ENCODE measurements around the gene TRPC4AP. TPM values are rescaled to one million over a fixed set of nuclear protein-coding genes. Genes with fewer than 3 reads are reported as not detected.

TRPC4AP gene
- total and polyA plus RNA-seq, 8 donors = 26.2 to 89.0 (median 52.4) TPM

DNA sequence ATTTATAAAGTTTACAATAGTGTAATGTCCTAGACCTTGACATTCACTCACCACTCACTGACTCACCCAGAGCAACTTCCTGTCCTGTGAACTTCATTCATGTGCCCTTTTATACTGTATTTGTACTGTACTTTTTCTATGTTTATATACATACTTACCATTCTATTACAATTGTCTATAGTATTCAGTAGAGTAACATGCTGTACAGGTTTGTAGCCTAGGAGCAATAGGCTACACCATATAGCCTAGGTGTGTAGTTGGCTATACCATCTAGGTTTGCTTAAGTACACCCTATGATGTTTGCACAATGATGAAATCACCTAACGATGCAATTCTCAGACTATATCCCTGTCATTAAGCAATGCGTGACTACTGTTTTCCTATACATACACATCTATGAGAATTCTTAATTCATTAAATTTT, 37.1 kb upstream of the TRPC4AP start:
- WGBS, 5 donors = 60 to 82% (median 66%) methylated on average over 2 of the region's 2 CpGs
- H3K36me3 ChIP-seq = peaks cover 68 to 100% (median 98%) of the 10 kb centered on the region in 4 donors

DNA sequence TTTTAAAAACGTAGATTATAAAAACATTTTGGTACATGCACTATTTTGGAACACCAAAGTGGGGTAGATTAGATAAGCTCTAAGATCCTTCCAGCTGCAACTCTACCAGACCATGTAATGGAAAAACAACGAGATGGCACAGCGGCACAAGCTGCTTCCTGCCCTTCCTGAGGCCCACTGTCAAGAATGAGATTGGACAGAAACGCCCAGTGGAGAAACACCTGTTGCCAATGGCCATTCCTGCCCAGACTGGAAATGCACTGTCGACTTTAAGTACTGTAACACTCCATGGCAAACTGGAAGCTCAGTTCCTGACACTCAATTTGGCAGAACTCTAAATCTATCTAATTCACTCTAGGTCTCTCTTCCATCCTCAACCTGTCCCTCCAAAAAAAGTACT, 33.1 kb upstream of the TRPC4AP start:
- TF ChIP-seq POLR2A (IDR thresholded peaks at IDR 0.05) (no peak), EP300 (IDR thresholded peaks at IDR 0.05) (no peak), POLR2AphosphoS5 (IDR thresholded peaks at IDR 0.05) (no peak)
- TF ChIP-seq, protein P1, sequence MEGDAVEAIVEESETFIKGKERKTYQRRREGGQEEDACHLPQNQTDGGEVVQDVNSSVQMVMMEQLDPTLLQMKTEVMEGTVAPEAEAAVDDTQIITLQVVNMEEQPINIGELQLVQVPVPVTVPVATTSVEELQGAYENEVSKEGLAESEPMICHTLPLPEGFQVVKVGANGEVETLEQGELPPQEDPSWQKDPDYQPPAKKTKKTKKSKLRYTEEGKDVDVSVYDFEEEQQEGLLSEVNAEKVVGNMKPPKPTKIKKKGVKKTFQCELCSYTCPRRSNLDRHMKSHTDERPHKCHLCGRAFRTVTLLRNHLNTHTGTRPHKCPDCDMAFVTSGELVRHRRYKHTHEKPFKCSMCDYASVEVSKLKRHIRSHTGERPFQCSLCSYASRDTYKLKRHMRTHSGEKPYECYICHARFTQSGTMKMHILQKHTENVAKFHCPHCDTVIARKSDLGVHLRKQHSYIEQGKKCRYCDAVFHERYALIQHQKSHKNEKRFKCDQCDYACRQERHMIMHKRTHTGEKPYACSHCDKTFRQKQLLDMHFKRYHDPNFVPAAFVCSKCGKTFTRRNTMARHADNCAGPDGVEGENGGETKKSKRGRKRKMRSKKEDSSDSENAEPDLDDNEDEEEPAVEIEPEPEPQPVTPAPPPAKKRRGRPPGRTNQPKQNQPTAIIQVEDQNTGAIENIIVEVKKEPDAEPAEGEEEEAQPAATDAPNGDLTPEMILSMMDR (IDR thresholded peaks at IDR 0.05) = no peak
- Histone ChIP-seq H3K27me3 (no peaks in the 10 kb centered on the region), H3K9me3 (no peaks in the 10 kb centered on the region), H3K36me3 (peaks cover 69 to 100% (median 98%) of the 10 kb centered on the region in 4 donors), H3K4me3 (no peak overlapping the region), H3K4me1 (peaks cover 0 to 11% (median 0%) of the 10 kb centered on the region in 4 donors), H3K27ac (no peak overlapping the region)
- 84 to 95% (median 89%) methylated on average over 5 of the region's 5 CpGs for WGBS, 5 donors
- no peak for DNase-seq
- intact Hi-C loops (cut with DNase I; ENCODE audit: low total_unique reads) = no loop called here

More for the DNA sequence above, 37.1 kb upstream of the TRPC4AP start:
- H3K9me3 ChIP-seq = no peaks in the 10 kb centered on the region
- intact Hi-C loops (cut with DNase I; ENCODE audit: low total_unique reads) = no loop called here
- no peak overlapping the region for H3K4me3 ChIP-seq
- H3K4me1 ChIP-seq = peaks cover 0 to 11% (median 0%) of the 10 kb centered on the region in 4 donors
- H3K27ac ChIP-seq = no peak overlapping the region
- TF ChIP-seq POLR2AphosphoS5 (IDR thresholded peaks at IDR 0.05) = no peak
- TF ChIP-seq, protein P1 (IDR thresholded peaks at IDR 0.05) = no peak
- no peak for TF ChIP-seq EP300 (IDR thresholded peaks at IDR 0.05)
- TF ChIP-seq POLR2A (IDR thresholded peaks at IDR 0.05) = no peak
- no peaks in the 10 kb centered on the region for H3K27me3 ChIP-seq
- peak in 1 of 2 donors; percentile 26 for DNase-seq

DNA sequence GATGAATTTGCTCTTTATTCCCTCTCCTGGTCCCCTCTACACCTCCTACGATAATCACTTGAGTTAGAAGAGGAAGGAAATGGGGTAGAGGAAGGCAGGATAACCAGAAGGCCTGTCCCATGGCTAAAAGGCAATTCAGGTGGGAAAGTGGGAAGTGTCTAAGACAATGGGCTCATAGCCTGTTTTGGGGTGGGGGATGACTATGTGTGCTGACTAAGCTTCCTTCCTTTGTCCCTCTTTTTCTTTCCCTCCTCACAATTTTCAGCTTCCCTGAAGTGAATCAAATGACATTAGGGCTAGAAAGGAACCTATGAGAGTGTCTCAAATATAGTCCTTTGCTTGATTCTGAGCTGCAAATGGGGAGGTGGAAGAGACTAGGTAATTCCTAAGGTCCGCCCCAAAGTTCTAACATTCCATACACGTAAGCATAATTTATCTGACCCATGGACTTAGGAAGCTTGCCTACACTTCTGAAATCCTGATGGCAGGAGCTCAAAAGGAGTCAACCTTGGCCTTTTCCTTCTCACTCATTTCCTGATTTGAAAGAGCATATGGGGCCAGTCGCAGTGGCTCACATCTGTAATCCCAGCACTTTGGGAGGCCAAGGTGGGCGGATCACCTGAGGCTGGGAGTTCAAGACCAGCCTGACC, 30.3 kb upstream of the TRPC4AP start:
- no peak overlapping the region for H3K4me3 ChIP-seq
- H3K36me3 ChIP-seq = peaks cover 69 to 100% (median 99%) of the 10 kb centered on the region in 4 donors
- H3K4me1 ChIP-seq = peaks cover 0 to 6% (median 0%) of the 10 kb centered on the region in 4 donors
- TF ChIP-seq POLR2A (IDR thresholded peaks at IDR 0.05) (no peak), POLR2AphosphoS5 (IDR thresholded peaks at IDR 0.05) (no peak), EP300 (IDR thresholded peaks at IDR 0.05) (no peak)
- TF ChIP-seq, protein P1 (IDR thresholded peaks at IDR 0.05) = no peak
- H3K27me3 ChIP-seq = no peaks in the 10 kb centered on the region
- no peaks in the 10 kb centered on the region for H3K9me3 ChIP-seq
- intact Hi-C loops (cut with DNase I; ENCODE audit: low total_unique reads) = no loop called here
- WGBS, 5 donors = 85 to 93% (median 87%) methylated on average over 5 of the region's 5 CpGs
- no peak for DNase-seq
- H3K27ac ChIP-seq = no peak overlapping the region

DNA sequence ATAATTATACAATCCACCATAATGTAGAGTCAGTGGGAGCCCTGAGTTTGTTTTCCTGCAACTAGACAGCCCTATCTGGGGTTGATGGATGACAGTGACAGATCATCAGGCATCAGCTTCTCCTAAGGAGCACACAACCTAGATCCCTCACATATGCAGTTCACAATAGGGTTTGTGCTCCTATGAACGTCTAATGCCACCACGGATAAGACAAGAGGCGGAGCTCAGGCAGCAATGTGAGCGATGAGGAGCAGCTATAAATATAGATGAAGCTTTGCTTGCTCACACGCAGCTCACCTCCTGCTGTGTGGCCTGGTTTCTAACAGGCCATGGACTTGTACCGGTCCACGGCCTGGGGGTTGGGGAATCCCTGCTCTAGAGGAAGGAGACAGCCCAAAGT, 28.6 kb upstream of the TRPC4AP start:
- TF ChIP-seq POLR2A (IDR thresholded peaks at IDR 0.05) = no peak
- TF ChIP-seq EP300 (IDR thresholded peaks at IDR 0.05) = no peak
- no peak for TF ChIP-seq POLR2AphosphoS5 (IDR thresholded peaks at IDR 0.05)
- TF ChIP-seq, protein P1 (IDR thresholded peaks at IDR 0.05) = no peak
- WGBS, 5 donors = 89 to 92% (median 91%) methylated on average over 7 of the region's 7 CpGs
- Histone ChIP-seq H3K27ac (peak overlapping the region in 1 of 5 donors; percentile 20), H3K27me3 (no peaks in the 10 kb centered on the region), H3K4me3 (no peak overlapping the region), H3K4me1 (peaks cover 0 to 6% (median 0%) of the 10 kb centered on the region in 4 donors), H3K36me3 (peaks cover 56 to 100% (median 98%) of the 10 kb centered on the region in 4 donors), H3K9me3 (no peaks in the 10 kb centered on the region)
- no peak for DNase-seq
- intact Hi-C loops (cut with DNase I; ENCODE audit: low total_unique reads) = no loop called here
